Mesenteric fat pad (tissue), 1 donor: ENCODE results near the gene GPR107. TPM values are rescaled to one million over a fixed set of nuclear protein-coding genes. Genes with fewer than 3 reads are reported as not detected.

Experiments used
- DNase-seq: peaks from one replicate; pipeline ENCODE4 v3.0.0-alpha.2; 2020; ENCODE audit warnings: low spot score
- total RNA-seq: library from RNA; stranded (reverse); fragmentation: NEBNext Ultra II Directional; extraction: Animal tissue kit (Norgen Biotek cat#: 25700); gene quantifications from one replicate; pipeline ENCODE4 v1.2.1, GENCODE V29; 2021
- donor health status: DM: yes; HTN: yes; CAD: no.

Gene GPR107
- total RNA-seq, 1 donor from 2014 or later = 33.4 TPM

DNA sequence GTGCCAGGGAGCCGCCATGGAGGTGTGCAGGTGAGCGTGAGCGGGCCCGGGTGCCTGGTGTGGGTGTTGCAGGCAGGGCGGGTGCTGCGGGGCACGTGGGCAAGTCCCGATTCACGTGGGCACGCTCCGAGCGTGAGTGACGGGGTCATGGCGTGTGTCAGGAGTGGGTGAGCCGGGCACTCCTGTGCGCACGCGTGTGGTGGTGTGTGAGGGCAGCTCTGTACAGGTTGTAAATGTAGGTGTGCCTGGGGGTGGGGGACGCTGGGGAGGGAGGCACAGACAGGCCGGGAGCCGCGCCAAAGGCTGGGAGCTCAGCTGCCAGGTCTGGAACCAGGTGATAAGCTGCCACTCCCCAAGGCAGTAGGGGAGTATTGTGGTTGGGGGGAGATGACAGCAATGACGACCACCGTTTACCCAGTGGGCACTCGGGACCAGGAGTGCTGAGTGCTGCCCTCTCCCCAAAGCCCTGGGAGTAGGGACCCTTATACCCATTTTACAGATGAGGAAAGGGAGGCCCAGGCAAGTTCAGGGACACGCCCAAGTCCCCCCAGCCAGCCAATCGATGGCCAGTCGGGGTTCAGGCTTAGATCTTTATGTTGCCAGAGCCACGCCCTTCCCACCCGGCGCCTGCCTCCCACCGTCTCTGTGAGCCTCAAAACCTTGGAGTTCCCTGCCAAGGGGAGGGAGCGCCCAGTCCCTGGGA, 128.1 kb downstream of the GPR107 start:
- DNase-seq = no peak

DNA sequence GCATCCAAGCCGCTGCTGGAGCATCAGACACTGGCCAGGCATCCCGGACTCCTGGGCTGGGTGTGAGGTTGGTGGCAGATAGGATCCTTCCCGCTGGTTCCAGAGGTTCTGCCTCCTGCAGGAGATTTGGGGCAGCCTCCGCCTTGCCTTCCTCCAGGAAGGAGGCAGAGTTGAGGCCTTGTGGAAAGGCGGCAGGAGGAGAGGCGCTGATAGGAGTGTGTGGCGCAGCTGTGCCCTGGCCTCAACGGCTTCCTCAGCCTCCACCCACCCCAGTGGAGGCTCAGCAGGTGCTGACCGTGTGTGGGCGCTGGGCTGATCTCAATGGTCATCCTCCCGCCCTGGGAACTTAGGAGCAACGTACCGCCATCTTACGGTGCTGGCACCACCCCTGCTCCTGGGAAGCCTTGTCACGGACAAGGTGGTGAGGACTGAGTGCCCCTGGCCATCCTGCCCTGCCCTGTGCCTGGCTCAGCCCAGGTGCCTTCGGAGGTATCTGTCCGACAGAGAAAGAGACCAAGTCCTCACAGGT, 128.7 kb downstream of the GPR107 start:
- no peak for DNase-seq

DNA sequence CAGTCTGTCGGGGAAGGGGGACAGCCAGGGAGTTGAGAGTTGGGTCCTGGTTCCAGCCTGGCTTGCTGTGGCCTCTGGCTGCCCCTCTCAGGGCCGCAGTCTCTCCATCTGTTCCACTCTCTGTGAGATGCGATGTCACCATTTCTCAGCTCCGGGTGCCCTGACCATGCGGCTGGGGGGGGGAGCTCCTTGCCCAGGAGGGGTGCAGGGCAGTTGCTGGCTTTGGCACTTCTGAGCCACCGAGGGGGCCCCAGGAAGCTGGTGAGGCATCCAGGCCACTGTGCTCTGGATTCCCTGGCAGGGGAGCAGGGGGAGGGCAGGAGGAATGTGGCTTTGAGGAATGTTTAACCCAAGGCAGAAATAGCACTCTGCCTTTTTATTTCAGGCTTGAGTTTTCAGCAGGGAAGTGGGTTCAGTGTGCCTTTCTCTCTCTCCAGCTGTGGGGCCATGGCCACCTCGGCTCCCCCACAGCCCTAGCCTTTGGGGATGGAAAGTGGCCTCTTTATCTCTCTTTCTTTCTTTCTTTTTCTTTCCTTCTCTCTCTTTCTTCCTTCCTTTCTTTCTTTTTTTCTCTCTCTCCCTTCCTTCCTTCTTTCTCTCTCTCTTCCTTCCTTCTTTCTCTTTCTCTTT, 129.5 kb downstream of the GPR107 start:
- DNase-seq = no peak

DNA sequence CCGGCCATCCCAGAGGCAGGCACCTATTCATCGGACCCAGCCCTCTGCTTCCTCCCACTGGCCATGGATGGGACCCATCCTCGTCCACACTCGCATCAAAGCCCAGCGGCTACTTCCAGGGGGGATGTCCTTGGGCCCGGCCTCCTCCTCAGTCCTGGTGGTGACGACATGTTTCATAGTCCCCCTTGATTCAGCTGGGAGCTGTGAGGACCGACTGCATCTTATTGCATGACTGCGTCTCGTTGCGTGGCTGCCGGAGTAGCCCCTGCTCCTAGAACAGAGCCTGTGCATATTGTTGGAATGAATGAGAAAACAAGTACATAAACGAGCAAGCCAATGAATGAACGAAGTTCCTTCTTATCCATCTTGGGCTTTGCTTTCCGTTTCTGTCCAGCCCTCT, 131.3 kb downstream of the GPR107 start:
- no peak for DNase-seq

DNA sequence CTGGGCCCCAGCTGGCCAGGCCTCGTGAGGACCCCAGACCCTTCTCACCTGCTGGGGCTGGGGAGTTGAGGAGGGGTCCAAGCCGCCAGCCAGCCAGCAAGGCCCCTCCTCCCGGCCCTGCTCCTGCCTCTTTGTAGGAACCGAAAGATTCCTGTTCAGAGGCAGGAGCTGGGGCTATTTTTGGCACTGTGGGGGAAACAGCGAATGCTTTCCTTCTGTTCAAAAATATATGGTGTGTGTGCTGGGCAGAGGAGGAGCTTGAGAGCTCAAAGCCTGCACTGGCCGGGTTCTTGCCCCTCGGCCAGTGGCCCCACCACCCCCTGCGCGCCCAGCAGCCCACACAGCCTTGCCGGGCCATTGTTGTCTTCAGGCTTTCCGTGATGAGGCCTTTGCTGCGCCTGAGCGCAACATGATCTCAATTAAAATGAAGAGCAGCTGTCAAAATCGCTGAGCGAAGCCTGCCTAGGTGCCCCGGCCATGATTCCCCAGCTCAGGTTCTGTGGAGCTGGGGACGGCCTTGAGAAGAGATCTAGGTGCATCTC, 131.9 kb downstream of the GPR107 start:
- no peak for DNase-seq

DNA sequence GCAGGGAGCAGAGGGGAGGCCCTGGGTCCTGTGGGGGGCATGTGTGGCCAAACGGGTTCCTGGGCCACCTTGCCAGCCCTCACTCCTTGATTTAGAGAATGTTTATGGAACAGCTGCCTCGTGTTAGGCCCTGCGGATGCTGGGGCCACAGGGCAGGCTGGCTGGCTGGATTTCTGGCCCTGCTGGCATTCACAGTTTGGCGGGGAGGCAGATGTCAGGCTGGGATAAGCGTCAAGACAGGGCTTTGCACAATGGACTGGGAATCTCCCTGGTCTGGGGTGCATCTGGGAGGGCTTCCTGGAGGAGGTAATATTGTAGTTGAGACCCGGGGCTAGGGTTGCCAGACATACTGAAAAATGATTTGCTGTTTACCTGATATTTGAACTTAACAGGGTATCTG, 132.3 kb downstream of the GPR107 start:
- DNase-seq = no peak

DNA sequence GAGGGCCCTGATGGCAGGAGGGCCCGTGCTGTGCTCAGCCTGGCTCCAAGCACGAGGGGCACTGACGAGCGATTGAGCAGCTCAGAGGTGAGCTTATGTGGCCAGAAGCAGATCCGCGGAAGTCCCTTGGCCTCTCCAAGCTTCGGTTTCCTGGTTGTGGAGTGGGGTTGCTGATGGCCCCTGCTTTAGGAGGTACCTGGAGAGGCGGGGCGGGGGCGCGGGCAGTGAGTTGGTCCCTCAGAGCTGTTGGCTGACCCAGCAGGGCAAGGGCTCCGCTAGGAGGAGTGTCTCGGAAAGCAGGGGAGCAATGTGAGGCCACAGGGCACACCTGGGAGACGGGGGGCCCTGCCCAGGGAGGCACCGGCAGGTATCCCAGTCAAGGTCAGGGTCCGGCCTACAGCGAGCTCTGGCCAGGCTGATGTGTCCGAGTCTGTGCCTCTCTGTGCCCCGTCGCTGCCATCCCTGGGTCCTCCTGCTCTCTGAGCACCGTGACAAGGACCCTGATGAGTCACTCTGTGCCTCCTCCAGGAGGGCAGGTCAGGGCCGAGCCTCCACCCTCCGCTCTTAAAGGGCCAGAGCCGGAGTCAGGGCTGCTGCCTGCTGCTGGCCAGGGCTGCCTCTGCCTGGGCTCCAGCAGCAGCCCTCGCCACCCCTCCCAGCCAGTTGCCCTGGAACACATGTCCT, 133.3 kb downstream of the GPR107 start:
- DNase-seq = no peak

DNA sequence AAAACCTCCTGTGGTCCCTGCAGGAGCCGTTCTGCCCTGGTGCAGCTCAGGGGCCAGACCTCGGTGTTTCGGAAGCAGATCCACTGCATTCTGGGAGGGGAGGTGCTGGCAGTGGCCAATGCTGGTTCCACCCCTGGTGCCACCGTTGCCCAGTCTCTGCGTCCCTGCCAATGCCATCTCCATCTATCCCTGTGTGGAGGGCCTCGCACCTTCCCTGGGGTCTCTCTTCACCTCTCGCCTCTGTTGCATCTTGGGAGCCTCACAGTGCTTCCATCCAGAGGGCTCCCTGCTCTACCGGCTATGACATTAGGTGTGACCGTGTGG, 133.8 kb downstream of the GPR107 start:
- DNase-seq = no peak

DNA sequence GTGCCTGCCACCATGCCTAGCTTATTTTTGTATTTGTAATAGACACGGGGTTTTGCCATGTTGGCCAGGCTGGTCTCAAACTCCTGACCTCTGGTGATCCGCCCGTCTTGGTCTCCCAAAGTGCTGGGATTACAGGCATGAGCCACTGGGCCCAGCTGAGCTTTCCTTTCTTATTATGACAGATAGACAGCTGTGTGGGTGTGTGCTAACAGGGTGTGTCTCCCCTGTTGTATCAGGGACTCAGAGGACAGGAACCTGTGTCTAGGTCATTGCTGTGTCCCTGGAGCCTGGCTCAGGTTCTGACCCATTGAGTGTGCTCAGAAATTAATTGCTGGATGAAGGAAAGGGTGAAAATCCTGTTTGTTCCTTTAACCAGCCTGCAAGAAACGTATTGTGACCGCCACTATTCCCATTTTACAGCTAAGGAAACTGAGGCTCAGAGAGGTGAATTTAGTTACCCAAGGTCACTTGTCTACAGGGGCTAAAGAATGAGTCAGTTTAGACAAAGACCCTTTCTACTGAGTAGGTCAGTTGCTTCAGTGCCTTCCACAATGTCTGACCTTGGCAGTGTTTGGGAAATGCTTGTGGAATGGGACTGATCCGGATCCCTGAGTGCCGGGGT, 135.3 kb downstream of the GPR107 start:
- DNase-seq = no peak

Other genes with a start within 250 kb of the GPR107 start
- gene TOR1A, start 229.8 kb upstream of the GPR107 start, total RNA-seq = 33.9 TPM
- 30.1 TPM for gene C9orf78, start 218.6 kb upstream of the GPR107 start, total RNA-seq
- gene USP20, start 218.4 kb upstream of the GPR107 start, total RNA-seq = 16.8 TPM
- 39.5 TPM for gene FNBP1, start 10.7 kb upstream of the GPR107 start, total RNA-seq
- gene NCS1, start 118.5 kb downstream of the GPR107 start, total RNA-seq = 11.9 TPM
- 3.1 TPM for gene HMCN2, start 211.9 kb downstream of the GPR107 start, total RNA-seq